HG03060 (cell line): ENCODE results near the gene AKIRIN2.
"Not testable (repeated sequence)": the region's sequence is repeated elsewhere in the genome, so short reads cannot be mapped to it uniquely, and the experiment has no call there.

Experiments used
- ATAC-seq: cut with Tn5 transposase; IDR thresholded peaks from one replicate; pipeline ENCODE4 v1.9.1; 2021; ENCODE audit warnings: low read depth, moderate number of reproducible peaks; ENCODE audit not compliant: unreplicated experiment

AKIRIN2 gene

GRCh38 chr6:87690441-87690840 is 11.6 kb downstream of the AKIRIN2 start:
- ATAC-seq, result no peak

- not testable (repeated sequence) for ATAC-seq
These were observed 14.1 kb downstream of the AKIRIN2 start for GRCh38 chr6:87687893-87688292.

GRCh38 chr6:87687296-87687695 is 14.7 kb downstream of the AKIRIN2 start:
- ATAC-seq, result no peak

GRCh38 chr6:87686636-87687205 is 15.3 kb downstream of the AKIRIN2 start:
- ATAC-seq, result not testable (repeated sequence)

- ATAC-seq, result no peak
These were observed 17.0 kb downstream of the AKIRIN2 start for GRCh38 chr6:87684895-87685654.

GRCh38 chr6:87683890-87684289 is 18.1 kb downstream of the AKIRIN2 start:
- no peak for ATAC-seq

GRCh38 chr6:87682310-87682709 is 19.7 kb downstream of the AKIRIN2 start:
- ATAC-seq, result no peak

- ATAC-seq, result no peak
These were observed 26.9 kb downstream of the AKIRIN2 start for GRCh38 chr6:87675004-87675681.

- ATAC-seq, result no peak
These were observed 27.7 kb downstream of the AKIRIN2 start for GRCh38 chr6:87674290-87674689.

GRCh38 chr6:87673237-87673636 is 28.8 kb downstream of the AKIRIN2 start:
- no peak for ATAC-seq

- ATAC-seq, result no peak
These were observed 29.4 kb downstream of the AKIRIN2 start for GRCh38 chr6:87672641-87673040.

GRCh38 chr6:87671555-87672029 is 30.4 kb downstream of the AKIRIN2 start:
- ATAC-seq, result no peak

- ATAC-seq, result no peak
These were observed 31.3 kb downstream of the AKIRIN2 start for GRCh38 chr6:87670707-87671106.

GRCh38 chr6:87669051-87669450 is 33.0 kb downstream of the AKIRIN2 start:
- no peak for ATAC-seq

- no peak for ATAC-seq
These were observed 34.0 kb downstream of the AKIRIN2 start for GRCh38 chr6:87668013-87668412.

- ATAC-seq, result no peak
These were observed 35.0 kb downstream of the AKIRIN2 start for GRCh38 chr6:87667032-87667431.

GRCh38 chr6:87664921-87665485 is 37.0 kb downstream of the AKIRIN2 start:
- no peak for ATAC-seq

GRCh38 chr6:87663434-87663833 is 38.6 kb downstream of the AKIRIN2 start:
- ATAC-seq, result no peak

- ATAC-seq, result no peak
These were observed 40.5 kb downstream of the AKIRIN2 start for GRCh38 chr6:87661503-87661902.

GRCh38 chr6:87661016-87661415 is 41.0 kb downstream of the AKIRIN2 start:
- ATAC-seq, result no peak

GRCh38 chr6:87660226-87660911 is 41.7 kb downstream of the AKIRIN2 start:
- ATAC-seq, result no peak
